ENCODE data around the gene KRTAP10-8.

The KRTAP10-8 gene

DNA sequence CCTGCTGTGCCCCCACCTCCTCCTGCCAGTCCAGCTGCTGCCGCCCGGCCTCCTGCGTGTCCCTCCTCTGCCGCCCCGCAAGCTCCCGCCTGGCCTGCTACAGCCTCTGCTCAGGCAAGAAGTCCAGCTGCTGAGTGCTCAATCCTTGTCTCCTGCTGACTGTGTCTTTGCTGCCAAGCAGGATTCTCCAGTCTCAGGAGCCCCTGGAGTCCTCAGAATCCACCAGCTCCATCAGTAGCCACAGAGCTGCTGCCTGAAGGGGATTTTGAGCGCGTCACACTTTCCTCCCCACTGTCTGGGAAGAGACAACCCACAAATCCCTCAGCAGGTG, 35.3 kb downstream of the KRTAP10-8 start:
- TF ChIP-seq ZFX (IDR thresholded peaks at IDR 0.05; ENCODE audit: borderline replicate concordance) (no peak), CTCF (IDR thresholded peaks at IDR 0.05) (no peak)
- no peak overlapping the region for H3K27ac ChIP-seq

GRCh38 chr21:44648557-44649311, 36.9 kb downstream of the KRTAP10-8 start:
- H3K27ac ChIP-seq: no peak overlapping the region
- TF ChIP-seq CTCF (IDR thresholded peaks at IDR 0.05): no peak
- TF ChIP-seq ZFX (IDR thresholded peaks at IDR 0.05; ENCODE audit: borderline replicate concordance): no peak

- no peak overlapping the region for H3K27ac ChIP-seq
- TF ChIP-seq CTCF (IDR thresholded peaks at IDR 0.05): no peak
- TF ChIP-seq ZFX (IDR thresholded peaks at IDR 0.05; ENCODE audit: borderline replicate concordance): no peak
Measured at GRCh38 chr21:44649521-44650100, 37.7 kb downstream of the KRTAP10-8 start.

GRCh38 chr21:44650265-44650972, 38.5 kb downstream of the KRTAP10-8 start:
- no peak for TF ChIP-seq CTCF (IDR thresholded peaks at IDR 0.05)
- H3K27ac ChIP-seq: no peak overlapping the region

DNA sequence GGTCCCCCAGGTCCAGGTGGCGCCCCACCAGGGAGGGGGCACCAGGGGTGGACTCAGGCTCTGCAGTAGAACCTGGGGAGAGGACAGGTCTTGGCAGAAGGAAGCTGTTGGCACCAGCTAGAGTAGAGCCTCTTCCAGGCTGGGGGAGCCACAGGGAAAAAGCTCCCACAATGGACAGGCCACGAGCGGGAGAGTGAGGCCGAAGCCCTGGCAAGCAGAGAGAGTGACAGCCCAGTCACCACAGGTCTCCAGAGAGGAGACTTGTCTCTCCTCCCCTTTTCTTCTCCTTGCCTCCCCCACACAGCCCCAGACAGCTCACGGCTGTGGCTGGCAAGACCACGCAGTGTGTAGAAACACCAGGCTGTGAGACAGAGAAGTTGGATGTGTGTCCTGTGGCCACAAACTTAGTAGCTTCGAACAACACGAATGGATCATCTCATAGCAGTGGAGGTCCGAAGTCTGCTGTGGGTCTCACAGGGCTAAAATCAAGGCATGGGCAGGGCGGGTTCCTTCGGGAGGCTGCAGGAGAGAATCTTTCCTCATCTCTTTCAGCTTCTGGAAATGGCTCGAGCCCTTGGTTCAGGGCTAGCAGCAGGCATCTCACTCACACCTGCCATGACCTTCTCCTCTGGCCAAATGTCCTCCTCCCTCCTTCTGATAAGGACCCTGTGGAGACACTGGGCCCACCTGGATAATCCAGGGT, 39.2 kb downstream of the KRTAP10-8 start:
- TF ChIP-seq ZFX (IDR thresholded peaks at IDR 0.05; ENCODE audit: borderline replicate concordance) (no peak), CTCF (IDR thresholded peaks at IDR 0.05) (no peak)
- H3K27ac ChIP-seq: no peak overlapping the region

DNA sequence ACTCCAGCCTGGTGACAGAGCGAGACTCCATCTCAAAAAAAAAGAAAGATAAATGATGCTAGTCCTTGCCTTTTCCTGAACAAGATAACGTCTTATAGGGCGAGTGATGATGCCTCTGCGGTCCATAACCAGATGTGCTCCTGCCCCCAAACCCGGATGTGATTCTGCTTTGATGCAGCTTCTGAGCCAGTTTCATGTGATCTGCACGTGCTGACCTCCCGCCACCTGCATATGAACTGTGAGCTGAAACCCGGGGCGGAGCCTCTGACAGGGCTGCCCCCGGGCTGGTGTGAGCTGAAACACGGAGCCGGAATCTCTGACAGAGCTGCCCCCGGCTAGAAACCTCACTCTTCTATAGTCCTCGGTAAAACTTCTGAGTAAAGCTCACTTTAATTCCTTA, 41.2 kb downstream of the KRTAP10-8 start:
- H3K27ac ChIP-seq: no peak overlapping the region
- TF ChIP-seq CTCF (IDR thresholded peaks at IDR 0.05): no peak
- no peak for TF ChIP-seq ZFX (IDR thresholded peaks at IDR 0.05; ENCODE audit: borderline replicate concordance)

All from 22Rv1 (cell line).